H9 (cell line): ENCODE data around the gene SLC7A5. TPM values are rescaled to one million over a fixed set of nuclear protein-coding genes. Genes with fewer than 3 reads are reported as not detected.

Source experiments
- DNase-seq: peaks from one replicate; pipeline ENCODE4 v3.0.0-alpha.2; 2017
- H2AFZ ChIP-seq: one replicate; pipeline ENCODE4 v1.6.1; 2013; ENCODE audit warnings: mild to moderate bottlenecking, low read length, control low read depth, moderate library complexity
- H2AK5ac ChIP-seq: 2 replicates; pipeline ENCODE4 v1.6.1; 2013; ENCODE audit warnings: low read length, control low read depth, mixed read lengths; ENCODE audit not compliant: insufficient read length
- H2BK120ac ChIP-seq: one replicate; pipeline ENCODE4 v1.6.1; 2013; ENCODE audit warnings: low read depth, mild to moderate bottlenecking, low read length, control low read depth, inconsistent platforms; ENCODE audit not compliant: poor library complexity, severe bottlenecking
- H2BK12ac ChIP-seq: 2 replicates; pipeline ENCODE4 v1.6.1; 2013; ENCODE audit warnings: low read length, control low read depth, mixed read lengths, low read depth; ENCODE audit not compliant: insufficient read length
- H2BK15ac ChIP-seq: 2 replicates; pipeline ENCODE4 v1.6.1; 2013; ENCODE audit warnings: low read depth, low read length, control low read depth
- H2BK20ac ChIP-seq: one replicate; pipeline ENCODE4 v1.6.1; 2013; ENCODE audit warnings: low read depth, mild to moderate bottlenecking, low read length, control low read depth, inconsistent platforms; ENCODE audit not compliant: poor library complexity, severe bottlenecking
- H2BK5ac ChIP-seq: 2 replicates; pipeline ENCODE4 v1.6.1; 2013; ENCODE audit warnings: low read length, control low read depth, mixed read lengths; ENCODE audit not compliant: insufficient read length
- H3K14ac ChIP-seq: 2 replicates; pipeline ENCODE4 v1.6.1; 2013; ENCODE audit warnings: low read length, control low read depth; ENCODE audit not compliant: insufficient read depth
- H3K18ac ChIP-seq: 2 replicates; pipeline ENCODE4 v1.6.1; 2013; ENCODE audit warnings: low read depth, mild to moderate bottlenecking, mixed read lengths, low read length, control low read depth; ENCODE audit not compliant: insufficient read length
- H3K23ac ChIP-seq: 2 replicates; pipeline ENCODE4 v1.6.1; 2013; ENCODE audit warnings: low read length, control low read depth, mixed read lengths, low read depth; ENCODE audit not compliant: insufficient read length
- H3K23me2 ChIP-seq: 2 replicates; pipeline ENCODE4 v1.6.1; 2013; ENCODE audit warnings: low read depth, mild to moderate bottlenecking, mixed read lengths, low read length, control low read depth; ENCODE audit not compliant: insufficient read length, poor library complexity, severe bottlenecking
- H3K27ac ChIP-seq: 2 replicates; pipeline ENCODE4 v1.5.1; 2013; ENCODE audit warnings: low read length, control low read depth, mixed read lengths, low read depth; ENCODE audit not compliant: insufficient read length
- H3K27me3 ChIP-seq: 2 replicates; pipeline ENCODE4 v1.6.1; 2013; ENCODE audit warnings: low read length, control low read depth, inconsistent platforms; ENCODE audit not compliant: insufficient read depth
- H3K4ac ChIP-seq: 2 replicates; pipeline ENCODE4 v1.6.1; 2013; ENCODE audit warnings: low read depth, mild to moderate bottlenecking, control low read depth, inconsistent platforms, low read length, moderate library complexity
- H3K4me1 ChIP-seq: 2 replicates; pipeline ENCODE4 v1.6.1; 2013; ENCODE audit warnings: low read length, control low read depth, inconsistent platforms; ENCODE audit not compliant: insufficient read depth
- H3K4me2 ChIP-seq: 2 replicates; pipeline ENCODE4 v1.6.1; 2013; ENCODE audit warnings: low read length, control low read depth, mixed read lengths; ENCODE audit not compliant: insufficient read length, insufficient read depth
- H3K56ac ChIP-seq: 2 replicates; pipeline ENCODE4 v1.6.1; 2013; ENCODE audit warnings: low read depth, mild to moderate bottlenecking, mixed read lengths, low read length, control low read depth; ENCODE audit not compliant: insufficient read length
- H3K79me1 ChIP-seq: 2 replicates; pipeline ENCODE4 v1.6.1; 2013; ENCODE audit warnings: low read depth, mild to moderate bottlenecking, moderate library complexity, low read length, control low read depth, inconsistent platforms; ENCODE audit not compliant: insufficient read depth, poor library complexity, severe bottlenecking
- H3K79me2 ChIP-seq: 2 replicates; pipeline ENCODE4 v1.6.1; 2013; ENCODE audit warnings: low read length, control low read depth, inconsistent platforms; ENCODE audit not compliant: insufficient read depth
- H3K9ac ChIP-seq: 2 replicates; pipeline ENCODE4 v1.6.1; 2013; ENCODE audit warnings: low read length, control low read depth, mixed read lengths; ENCODE audit not compliant: insufficient read length; ENCODE audit errors: extremely low read depth
- H3K9me3 ChIP-seq: one replicate; pipeline ENCODE4 v1.6.1; 2013; ENCODE audit warnings: low read depth, low read length, inconsistent platforms; ENCODE audit not compliant: control insufficient read depth
- H3T11ph ChIP-seq: one replicate; pipeline ENCODE4 v1.6.1; 2013; ENCODE audit warnings: mild to moderate bottlenecking, low read length, control low read depth, inconsistent platforms
- H4K20me1 ChIP-seq: one replicate; pipeline ENCODE4 v1.6.1; 2013; ENCODE audit not compliant: control insufficient read depth, insufficient read length, insufficient read depth
- H4K5ac ChIP-seq: 2 replicates; pipeline ENCODE4 v1.6.1; 2013; ENCODE audit warnings: low read depth, mild to moderate bottlenecking, mixed read lengths, low read length, control low read depth; ENCODE audit not compliant: insufficient read length
- H4K8ac ChIP-seq: replicated peaks from 2 replicates; pipeline ENCODE4 v1.6.1; 2013; ENCODE audit warnings: low read length, control low read depth, mixed read lengths, low read depth; ENCODE audit not compliant: insufficient read length
- H4K91ac ChIP-seq: 2 replicates; pipeline ENCODE4 v1.6.1; 2013; ENCODE audit warnings: low read depth, mild to moderate bottlenecking, moderate library complexity, mixed read lengths, low read length, control low read depth; ENCODE audit not compliant: insufficient read length
- H3K27ac Mint-ChIP-seq, 3 experiments: 2 replicates in 2 of 3; 3 replicates in 1 of 3; pipeline ENCODE4 v1.8.0; 2020 to 2021; ENCODE audit warnings: mixed read lengths in 3 of 3, mild to moderate bottlenecking in 1 of 3, moderate library complexity in 1 of 3
- H3K27me3 Mint-ChIP-seq: 2 replicates; pipeline ENCODE4 v1.8.0; 2021; ENCODE audit warnings: low read depth, mild to moderate bottlenecking, moderate library complexity, mixed read lengths
- H3K36me3 Mint-ChIP-seq, 3 experiments: 2 replicates in 2 of 3; 3 replicates in 1 of 3; pipeline ENCODE4 v1.8.0; 2020 to 2021; ENCODE audit warnings: low read depth in 3 of 3, mixed read lengths in 3 of 3; ENCODE audit not compliant: insufficient read depth in 1 of 3
- H3K4me1 Mint-ChIP-seq, 2 experiments: 2 replicates each; pipeline ENCODE4 v1.8.0; 2020; ENCODE audit warnings: mixed read lengths in 2 of 2
- H3K4me3 Mint-ChIP-seq, 2 experiments: 2 replicates in 1 of 2; 3 replicates in 1 of 2; pipeline ENCODE4 v1.8.0; 2020 to 2021; ENCODE audit warnings: mild to moderate bottlenecking in 2 of 2, mixed read lengths in 2 of 2, moderate library complexity in 1 of 2
- H3K9me3 Mint-ChIP-seq, 2 experiments: 2 replicates in 1 of 2; 3 replicates in 1 of 2; pipeline ENCODE4 v1.8.0; 2020; ENCODE audit warnings: mild to moderate bottlenecking in 2 of 2, mixed read lengths in 2 of 2, moderate library complexity in 1 of 2
- WGBS: extraction: QIAGEN DNeasy Blood & Tissue Kit; methylation state at CpG from one replicate; pipeline ENCODE4 v1.1.7; 2013; ENCODE audit warnings: missing lambda C conversion rate, low lambda C conversion rate, mixed read lengths; ENCODE audit not compliant: insufficient read length; ENCODE audit errors: extremely low coverage; 5-methylcytosine and 5-hydroxymethylcytosine counted together
- total RNA-seq: library from RNA; stranded (reverse); gene quantifications from 2 replicates; pipeline ENCODE4 v1.2.1, GENCODE V29; 2021
- TF ChIP-seq, protein P1 (sequence below): fragments of 200-600 bp; sonication (generic); conservative IDR thresholded peaks from 3 replicates; pipeline ENCODE4 v1.8.0; 2021; ENCODE audit warnings: antibody characterized with exemption, mild to moderate bottlenecking

Gene SLC7A5
- total RNA-seq, 1 experiment from 2014 or later: 217 TPM

GRCh38 chr16:87832741-87833502 is 36.4 kb downstream of the SLC7A5 start:
- Histone ChIP-seq H2BK120ac (no peak overlapping the region), H3K18ac (no peak overlapping the region), H4K91ac (no peak overlapping the region), H3K27ac (no peak overlapping the region), H3K56ac (no peak overlapping the region), H2BK20ac (no peak overlapping the region), H2BK15ac (no peak overlapping the region), H2BK5ac (no peak overlapping the region), H3K14ac (no peak overlapping the region), H2BK12ac (no peak overlapping the region), H4K20me1 (no peaks in the 10 kb centered on the region), H3K9ac (no peak overlapping the region), H3K9me3 (no peaks in the 10 kb centered on the region), H3K4me1 (peaks cover 2% of the 10 kb centered on the region; the same call in 1 of the 2 replicates), H4K5ac (no peak overlapping the region), H3K4me2 (no peak overlapping the region), H3K23me2 (no peaks in the 10 kb centered on the region), H3K27me3 (no peaks in the 10 kb centered on the region), H3T11ph (no peak overlapping the region), H3K79me2 (no peaks in the 10 kb centered on the region), H2AK5ac (no peak overlapping the region), H3K23ac (no peak overlapping the region), H3K79me1 (no peaks in the 10 kb centered on the region), H3K4ac (no peak overlapping the region), H4K8ac (no peak overlapping the region), H2AFZ (no peak overlapping the region)
- Mint-ChIP-seq H3K4me1 (peaks cover 24 to 33% of the 10 kb centered on the region in 2 experiments), H3K4me3 (no peak overlapping the region), H3K9me3 (no peaks in the 10 kb centered on the region), H3K27me3 (no peaks in the 10 kb centered on the region; the same call in 1 of the 2 replicates), H3K27ac (no peak overlapping the region; a peak in 1 of 7 replicates), H3K36me3 (peaks cover 13 to 65% (median 54%) of the 10 kb centered on the region in 3 experiments)
- WGBS: no CpG with 5 or more reads among the region's 34 CpGs
- no peak for DNase-seq
- TF ChIP-seq, protein P1, sequence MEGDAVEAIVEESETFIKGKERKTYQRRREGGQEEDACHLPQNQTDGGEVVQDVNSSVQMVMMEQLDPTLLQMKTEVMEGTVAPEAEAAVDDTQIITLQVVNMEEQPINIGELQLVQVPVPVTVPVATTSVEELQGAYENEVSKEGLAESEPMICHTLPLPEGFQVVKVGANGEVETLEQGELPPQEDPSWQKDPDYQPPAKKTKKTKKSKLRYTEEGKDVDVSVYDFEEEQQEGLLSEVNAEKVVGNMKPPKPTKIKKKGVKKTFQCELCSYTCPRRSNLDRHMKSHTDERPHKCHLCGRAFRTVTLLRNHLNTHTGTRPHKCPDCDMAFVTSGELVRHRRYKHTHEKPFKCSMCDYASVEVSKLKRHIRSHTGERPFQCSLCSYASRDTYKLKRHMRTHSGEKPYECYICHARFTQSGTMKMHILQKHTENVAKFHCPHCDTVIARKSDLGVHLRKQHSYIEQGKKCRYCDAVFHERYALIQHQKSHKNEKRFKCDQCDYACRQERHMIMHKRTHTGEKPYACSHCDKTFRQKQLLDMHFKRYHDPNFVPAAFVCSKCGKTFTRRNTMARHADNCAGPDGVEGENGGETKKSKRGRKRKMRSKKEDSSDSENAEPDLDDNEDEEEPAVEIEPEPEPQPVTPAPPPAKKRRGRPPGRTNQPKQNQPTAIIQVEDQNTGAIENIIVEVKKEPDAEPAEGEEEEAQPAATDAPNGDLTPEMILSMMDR: no peak
